Measurements from ENCODE around the gene PTTG1IP. TPM values are rescaled to one million over a fixed set of nuclear protein-coding genes. Genes with fewer than 3 reads are reported as not detected.

Gene PTTG1IP
- total and polyA plus RNA-seq, 3 donors from 2014 or later: 171 to 195 (median 190) TPM

DNA sequence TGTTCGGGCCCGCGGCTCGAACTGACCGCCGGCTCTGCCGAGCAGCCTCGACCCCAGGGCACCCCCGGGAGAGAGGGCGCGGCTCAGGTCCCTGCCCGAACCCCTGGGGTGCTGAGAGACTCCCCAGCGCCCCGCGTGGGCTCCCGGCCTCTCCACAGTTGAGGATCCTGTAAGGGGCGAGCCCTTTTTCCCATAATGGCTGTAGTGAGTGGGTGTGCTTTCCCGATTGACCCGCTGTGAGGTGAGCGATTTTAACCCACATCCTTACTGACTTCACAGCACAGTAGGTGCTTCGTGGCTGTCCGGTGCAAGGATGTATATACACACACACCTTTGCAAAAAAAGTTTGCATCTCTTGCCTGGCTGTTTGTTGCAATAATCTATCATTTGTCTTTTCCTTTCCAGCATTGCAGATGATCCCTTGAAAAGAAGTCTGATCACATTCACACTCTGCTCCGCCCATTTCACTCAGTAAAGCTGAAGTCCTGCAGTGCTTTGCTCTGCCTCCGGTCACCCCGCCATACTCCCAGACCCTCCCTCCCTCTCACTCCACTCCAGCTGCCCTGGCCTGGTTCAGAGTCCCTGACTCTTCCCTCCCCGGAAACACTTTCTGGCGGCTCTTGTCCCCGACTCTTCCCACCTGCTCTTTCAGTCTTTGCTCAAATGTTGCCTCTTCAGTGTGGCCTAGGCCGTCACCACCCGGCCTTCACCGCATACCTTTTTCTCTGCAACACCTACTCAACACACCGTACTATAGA is 70.9 kb downstream of the PTTG1IP start:
- WGBS, 2 donors: 16 to 31% methylated on average over 17 to 32 of the region's 32 CpGs
- H3K36me3 ChIP-seq (ENCODE audit: low read depth, missing control alignments): no peaks in the 10 kb centered on the region
- H3K27ac ChIP-seq: peak overlapping the region in 1 of 2 donors; percentile 80
- no peaks in the 10 kb centered on the region for H3K9me3 ChIP-seq
- H3K27me3 ChIP-seq: no peaks in the 10 kb centered on the region
- H3K4me1 ChIP-seq: peaks cover 15% of the 10 kb centered on the region
- DNase-seq: no peak
- peak overlapping the region; percentile 90 to 99 for H3K4me3 ChIP-seq
- TF ChIP-seq POLR2A (IDR thresholded peaks at IDR 0.05): no peak
- TF ChIP-seq, protein P1, sequence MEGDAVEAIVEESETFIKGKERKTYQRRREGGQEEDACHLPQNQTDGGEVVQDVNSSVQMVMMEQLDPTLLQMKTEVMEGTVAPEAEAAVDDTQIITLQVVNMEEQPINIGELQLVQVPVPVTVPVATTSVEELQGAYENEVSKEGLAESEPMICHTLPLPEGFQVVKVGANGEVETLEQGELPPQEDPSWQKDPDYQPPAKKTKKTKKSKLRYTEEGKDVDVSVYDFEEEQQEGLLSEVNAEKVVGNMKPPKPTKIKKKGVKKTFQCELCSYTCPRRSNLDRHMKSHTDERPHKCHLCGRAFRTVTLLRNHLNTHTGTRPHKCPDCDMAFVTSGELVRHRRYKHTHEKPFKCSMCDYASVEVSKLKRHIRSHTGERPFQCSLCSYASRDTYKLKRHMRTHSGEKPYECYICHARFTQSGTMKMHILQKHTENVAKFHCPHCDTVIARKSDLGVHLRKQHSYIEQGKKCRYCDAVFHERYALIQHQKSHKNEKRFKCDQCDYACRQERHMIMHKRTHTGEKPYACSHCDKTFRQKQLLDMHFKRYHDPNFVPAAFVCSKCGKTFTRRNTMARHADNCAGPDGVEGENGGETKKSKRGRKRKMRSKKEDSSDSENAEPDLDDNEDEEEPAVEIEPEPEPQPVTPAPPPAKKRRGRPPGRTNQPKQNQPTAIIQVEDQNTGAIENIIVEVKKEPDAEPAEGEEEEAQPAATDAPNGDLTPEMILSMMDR (IDR thresholded peaks at IDR 0.05): no peak
- intact Hi-C loops (cut with DNase I; ENCODE audit: low total_unique reads): loop anchor here (5.0 kb wide), 1 partner anchor 70 kb away; the partner anchor contains the start of gene PTTG1IP

DNA sequence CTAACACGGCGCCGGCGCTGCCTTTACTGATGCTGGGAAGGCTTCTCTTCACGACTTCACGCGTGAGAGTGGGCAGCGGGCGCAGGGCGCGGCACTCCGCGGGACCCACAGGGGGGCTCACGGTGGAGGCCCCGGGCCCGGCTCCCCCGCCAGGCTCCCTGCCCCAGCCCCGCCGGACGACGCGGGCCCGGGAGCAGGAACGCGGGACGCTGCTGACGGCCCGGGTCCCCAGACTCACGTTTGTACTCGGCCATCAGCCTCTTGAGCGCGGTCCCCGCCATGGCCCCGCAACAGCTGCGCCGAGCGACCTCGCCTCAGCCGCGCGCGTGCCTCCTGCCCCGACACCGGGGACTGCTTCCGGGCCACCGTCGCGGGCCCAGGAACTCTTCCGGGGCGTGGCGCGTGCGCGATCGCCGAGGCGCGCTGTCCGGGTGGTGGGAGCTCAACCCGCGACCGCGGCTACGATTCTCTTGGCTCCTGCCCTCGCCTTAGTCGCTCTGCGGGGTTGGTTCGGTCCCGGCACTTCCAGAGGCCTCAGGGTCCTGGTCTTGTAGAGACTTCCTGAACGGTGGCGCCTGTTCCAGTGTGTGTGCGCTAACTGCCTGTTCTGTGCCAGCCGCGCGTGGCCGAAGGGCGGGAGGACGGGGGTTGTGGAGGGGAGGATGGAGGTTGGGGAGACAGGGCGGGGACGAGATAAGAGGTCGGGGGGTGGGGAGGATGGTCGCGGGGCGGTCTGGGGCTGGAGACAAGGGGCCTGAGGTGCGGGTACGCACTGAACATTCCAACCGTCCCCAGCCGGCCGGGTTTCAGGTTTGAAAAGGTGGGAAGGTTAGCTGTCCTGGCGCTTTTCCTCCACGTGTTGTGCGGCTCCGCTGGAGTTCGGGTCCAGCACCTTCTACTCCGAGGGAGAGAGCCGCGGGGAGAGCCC is 71.8 kb downstream of the PTTG1IP start, which contains the start of gene UBE2G2:
UBE2G2 (minus strand) TSS at position 353 of the 928 bp plus-strand sequence; CDS start at position 281, 72 bp downstream.
- no peaks in the 10 kb centered on the region for H3K27me3 ChIP-seq
- H3K9me3 ChIP-seq: no peaks in the 10 kb centered on the region
- H3K27ac ChIP-seq: peak within 1 kb of the TSS; percentile 74 to 80
- peak; percentile 83 for DNase-seq
- intact Hi-C loops (cut with DNase I; ENCODE audit: low total_unique reads): loop anchor here (5.0 kb wide), 1 partner anchor 71 kb away; the partner anchor contains the start of gene PTTG1IP
- peak within 1 kb of the TSS; percentile 90 to 99 for H3K4me3 ChIP-seq
- no peaks in the 10 kb centered on the region for H3K36me3 ChIP-seq (ENCODE audit: low read depth, missing control alignments)
- peaks cover 15% of the 10 kb centered on the region for H3K4me1 ChIP-seq
- no peak for TF ChIP-seq POLR2A (IDR thresholded peaks at IDR 0.05)
- TF ChIP-seq, protein P1 (IDR thresholded peaks at IDR 0.05): no peak
- 0 to 1% methylated on average over 11 to 88 of the region's 97 CpGs for WGBS, 2 donors

DNA sequence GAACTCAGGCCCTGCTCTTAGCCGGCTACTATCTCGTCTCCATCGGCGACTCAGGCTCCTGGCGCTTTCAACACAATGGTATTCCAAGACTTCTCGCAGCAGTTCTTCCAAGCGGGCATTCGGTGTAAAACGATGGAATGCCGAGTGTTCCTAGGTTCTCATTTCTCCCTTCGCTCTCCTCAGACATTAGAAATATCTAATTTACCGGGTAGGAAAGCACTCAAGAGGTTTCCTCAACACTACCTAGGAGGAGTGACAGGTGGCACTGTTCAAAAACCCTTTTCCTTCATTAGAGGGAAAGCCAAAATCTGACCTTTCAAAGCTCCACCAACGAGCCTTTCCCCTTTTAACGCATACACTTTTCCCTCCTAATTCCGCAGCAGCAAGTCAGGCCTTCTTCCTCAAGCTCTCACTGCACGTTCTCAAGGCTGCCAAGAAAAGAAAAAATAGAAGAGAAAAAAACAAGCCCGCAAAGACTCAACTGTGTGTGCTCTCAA is 72.5 kb downstream of the PTTG1IP start:
- intact Hi-C loops (cut with DNase I; ENCODE audit: low total_unique reads): loop anchor here (5.0 kb wide), 1 partner anchor 71 kb away; the partner anchor contains the start of gene PTTG1IP
- peak overlapping the region; percentile 74 to 80 for H3K27ac ChIP-seq
- DNase-seq: no peak
- no peaks in the 10 kb centered on the region for H3K36me3 ChIP-seq (ENCODE audit: low read depth, missing control alignments)
- H3K4me1 ChIP-seq: peaks cover 15% of the 10 kb centered on the region
- H3K27me3 ChIP-seq: no peaks in the 10 kb centered on the region
- WGBS, 2 donors: 2 to 3% methylated on average over 17 of the region's 17 CpGs
- H3K9me3 ChIP-seq: no peaks in the 10 kb centered on the region
- TF ChIP-seq, protein P1 (IDR thresholded peaks at IDR 0.05): peak in 2 of 3 experiments; percentile 13 to 15
- TF ChIP-seq POLR2A (IDR thresholded peaks at IDR 0.05): no peak
- peak overlapping the region; percentile 90 to 99 for H3K4me3 ChIP-seq

DNA sequence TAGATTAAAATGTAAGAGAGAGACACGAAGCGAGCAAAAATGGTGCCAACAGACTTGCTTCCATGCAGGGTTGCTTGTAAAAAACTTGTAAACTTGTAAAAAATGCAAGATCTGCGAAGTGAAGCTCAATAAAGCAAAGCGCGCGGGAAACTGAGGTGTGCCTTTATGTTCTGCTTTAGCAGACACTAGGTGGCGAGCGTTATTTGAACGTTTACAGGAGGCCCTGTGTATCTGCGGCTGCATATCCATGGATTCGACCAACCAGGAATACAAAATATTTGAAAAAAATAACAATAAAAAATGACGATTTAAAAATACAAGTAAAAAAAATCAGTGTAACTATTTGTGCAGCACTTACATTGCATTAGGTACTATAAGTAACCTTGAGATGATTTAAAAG is 73.4 kb downstream of the PTTG1IP start:
- 37 to 55% methylated on average over 12 of the region's 12 CpGs for WGBS, 2 donors
- Histone ChIP-seq H3K4me3 (peak overlapping the region in 1 of 2 donors; percentile 90), H3K9me3 (no peaks in the 10 kb centered on the region), H3K36me3 (ENCODE audit: low read depth, missing control alignments) (no peaks in the 10 kb centered on the region), H3K27me3 (no peaks in the 10 kb centered on the region), H3K4me1 (peaks cover 15% of the 10 kb centered on the region), H3K27ac (no peak overlapping the region)
- DNase-seq: no peak
- no peak for TF ChIP-seq POLR2A (IDR thresholded peaks at IDR 0.05)
- TF ChIP-seq, protein P1 (IDR thresholded peaks at IDR 0.05): no peak
- intact Hi-C loops (cut with DNase I; ENCODE audit: low total_unique reads): loop anchor here (5.0 kb wide), 1 partner anchor 72 kb away; the partner anchor contains the start of gene PTTG1IP

Measured in testis (tissue), 3 donors.